Measurements from ENCODE around the gene GALNT10. TPM values are rescaled to one million over a fixed set of nuclear protein-coding genes. Genes with fewer than 3 reads are reported as not detected.

The GALNT10 gene
- polyA plus RNA-seq, 1 donor: 12.9 TPM

DNA sequence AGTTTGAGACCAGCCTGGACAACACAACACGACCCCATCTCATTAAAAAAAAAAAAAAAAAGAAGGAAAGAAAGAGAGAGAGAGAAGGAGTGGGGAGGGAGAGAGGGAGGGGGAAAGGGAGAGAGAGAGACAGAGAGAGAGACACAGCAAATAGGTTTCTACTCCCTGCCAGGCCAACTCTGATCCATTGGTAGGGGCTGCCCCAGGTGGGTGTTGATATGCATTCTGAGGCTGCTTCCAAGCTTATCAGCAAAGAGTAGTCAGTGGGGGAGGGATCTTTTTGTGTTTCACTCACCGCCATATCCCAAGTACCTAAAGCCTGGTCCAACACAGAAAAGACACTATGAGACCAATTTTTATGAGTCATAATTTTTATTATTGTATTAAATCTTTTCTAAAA, 198.3 kb downstream of the GALNT10 start:
- no peaks in the 10 kb centered on the region for H3K9me3 ChIP-seq (ENCODE audit: control insufficient read depth, low read depth, low read length)
- no peak overlapping the region for H3K4me3 ChIP-seq (ENCODE audit: low read length)
- H3K4me1 ChIP-seq (ENCODE audit: control insufficient read depth, insufficient read depth, low read length): peaks cover 8% of the 10 kb centered on the region
- WGBS (ENCODE audit: insufficient coverage, low lambda C conversion rate): 100% methylated on average over 1 of the region's 2 CpGs
- DNase-seq: no peak
- no peak overlapping the region for H3K27ac ChIP-seq (ENCODE audit: low read length)
- no peaks in the 10 kb centered on the region for H3K36me3 ChIP-seq (ENCODE audit: control insufficient read depth, insufficient read depth, low read length)
- no peaks in the 10 kb centered on the region for H3K27me3 ChIP-seq (ENCODE audit: control insufficient read depth, insufficient read depth, low read length)

DNA sequence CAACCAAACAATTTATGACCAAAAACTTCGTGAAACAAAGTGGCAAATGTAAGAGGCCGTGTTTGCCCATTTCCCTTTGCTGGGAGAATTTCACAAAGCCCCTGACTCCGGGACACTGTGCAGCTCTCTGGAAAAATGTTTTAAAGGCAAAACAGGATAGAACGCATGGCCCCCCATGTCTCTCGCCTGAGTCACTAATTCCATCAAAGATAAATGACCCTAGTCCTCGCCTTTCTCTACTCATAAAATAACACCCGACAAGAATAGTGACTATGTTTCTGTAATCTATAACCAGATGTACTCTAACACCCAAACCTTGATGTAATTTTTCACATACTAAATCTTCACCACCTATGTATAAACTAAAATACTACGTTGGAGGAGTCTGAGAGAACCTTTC, 199.6 kb downstream of the GALNT10 start:
- no peak overlapping the region for H3K4me3 ChIP-seq (ENCODE audit: low read length)
- H3K4me1 ChIP-seq (ENCODE audit: control insufficient read depth, insufficient read depth, low read length): peaks cover 8% of the 10 kb centered on the region
- H3K36me3 ChIP-seq (ENCODE audit: control insufficient read depth, insufficient read depth, low read length): no peaks in the 10 kb centered on the region
- no peak overlapping the region for H3K27ac ChIP-seq (ENCODE audit: low read length)
- no peaks in the 10 kb centered on the region for H3K27me3 ChIP-seq (ENCODE audit: control insufficient read depth, insufficient read depth, low read length)
- WGBS (ENCODE audit: insufficient coverage, low lambda C conversion rate): 45% methylated on average over 3 of the region's 8 CpGs
- no peaks in the 10 kb centered on the region for H3K9me3 ChIP-seq (ENCODE audit: control insufficient read depth, low read depth, low read length)
- no peak for DNase-seq

DNA sequence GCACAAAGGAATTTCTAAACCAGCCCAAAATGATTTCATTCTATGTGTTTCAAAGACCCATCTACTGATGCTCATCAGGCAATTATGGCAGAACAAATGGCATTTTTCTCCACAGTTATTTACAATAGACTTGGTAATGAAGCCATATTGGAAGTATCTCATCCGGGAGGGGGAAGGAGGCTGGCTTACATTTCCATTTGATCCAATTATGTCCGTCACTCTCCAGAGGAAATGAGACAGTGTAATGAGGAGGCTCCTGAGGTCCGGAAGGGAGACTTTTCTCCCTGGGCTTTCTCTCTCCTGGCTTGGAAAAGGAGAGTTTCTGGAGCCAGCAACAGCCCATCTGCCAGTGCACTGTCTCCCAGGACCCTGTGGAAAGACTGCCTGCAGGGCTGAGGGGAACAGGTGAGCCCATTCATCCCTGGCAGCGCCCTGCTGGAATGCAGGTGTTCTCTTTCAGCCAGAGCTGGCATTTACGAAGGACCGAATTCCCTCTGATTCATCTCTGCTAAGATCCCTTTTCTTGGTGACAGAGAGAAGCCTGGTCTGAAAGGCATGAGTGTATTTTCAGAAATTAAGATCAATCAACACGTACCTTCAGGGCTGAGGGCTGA, 200.3 kb downstream of the GALNT10 start:
- H3K4me3 ChIP-seq (ENCODE audit: low read length): no peak overlapping the region
- no peaks in the 10 kb centered on the region for H3K36me3 ChIP-seq (ENCODE audit: control insufficient read depth, insufficient read depth, low read length)
- H3K27me3 ChIP-seq (ENCODE audit: control insufficient read depth, insufficient read depth, low read length): no peaks in the 10 kb centered on the region
- no CpG with 5 or more reads among the region's 7 CpGs for WGBS (ENCODE audit: insufficient coverage, low lambda C conversion rate)
- DNase-seq: no peak
- H3K27ac ChIP-seq (ENCODE audit: low read length): no peak overlapping the region
- no peaks in the 10 kb centered on the region for H3K9me3 ChIP-seq (ENCODE audit: control insufficient read depth, low read depth, low read length)
- peaks cover 8% of the 10 kb centered on the region for H3K4me1 ChIP-seq (ENCODE audit: control insufficient read depth, insufficient read depth, low read length)

DNA sequence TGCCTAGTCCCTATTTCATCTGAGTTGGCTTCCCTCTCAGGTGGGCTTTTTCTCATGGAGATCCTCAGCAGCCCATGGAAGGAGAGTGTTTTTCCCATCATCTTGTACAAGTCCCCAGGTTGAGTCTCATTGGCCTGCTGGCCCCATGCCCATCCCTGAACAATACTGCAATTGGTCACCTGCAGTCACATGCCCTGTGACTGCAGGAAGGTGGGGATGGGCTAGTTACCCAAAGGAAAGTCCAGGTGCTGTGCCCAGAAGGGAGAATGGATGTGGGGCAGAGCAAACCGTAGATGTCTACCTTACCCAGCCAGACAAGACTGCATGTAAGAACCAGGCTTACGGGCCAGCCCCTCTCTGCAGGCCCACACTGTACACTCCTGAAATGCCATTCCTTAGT, 201.3 kb downstream of the GALNT10 start:
- no peak for DNase-seq
- Histone ChIP-seq H3K36me3 (ENCODE audit: control insufficient read depth, insufficient read depth, low read length) (no peaks in the 10 kb centered on the region), H3K27ac (ENCODE audit: low read length) (no peak overlapping the region), H3K9me3 (ENCODE audit: control insufficient read depth, low read depth, low read length) (no peaks in the 10 kb centered on the region), H3K4me3 (ENCODE audit: low read length) (no peak overlapping the region), H3K27me3 (ENCODE audit: control insufficient read depth, insufficient read depth, low read length) (no peaks in the 10 kb centered on the region), H3K4me1 (ENCODE audit: control insufficient read depth, insufficient read depth, low read length) (peaks cover 5% of the 10 kb centered on the region)
- no CpG with 5 or more reads among the region's 2 CpGs for WGBS (ENCODE audit: insufficient coverage, low lambda C conversion rate)

DNA sequence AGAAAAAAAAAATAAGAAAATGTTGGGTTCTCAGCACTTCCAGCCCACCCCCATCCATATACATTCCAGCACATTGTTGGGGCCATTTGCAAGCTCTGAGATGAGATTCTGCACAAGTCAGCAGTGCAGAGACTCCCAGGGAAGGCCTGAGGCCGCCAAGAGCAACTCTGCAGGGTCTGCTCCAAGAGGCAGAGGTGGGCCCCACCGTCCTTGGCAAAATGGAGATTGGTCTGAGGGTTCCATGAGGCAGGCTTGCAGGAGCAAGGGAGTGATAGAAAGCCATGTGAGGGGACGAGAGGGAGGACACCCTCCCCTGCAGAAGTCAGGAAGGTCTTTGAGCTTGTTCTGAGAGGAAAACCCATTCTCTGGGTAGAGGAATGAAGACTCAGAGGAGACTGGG, 203.3 kb downstream of the GALNT10 start:
- H3K9me3 ChIP-seq (ENCODE audit: control insufficient read depth, low read depth, low read length): no peaks in the 10 kb centered on the region
- no peaks in the 10 kb centered on the region for H3K36me3 ChIP-seq (ENCODE audit: control insufficient read depth, insufficient read depth, low read length)
- H3K4me3 ChIP-seq (ENCODE audit: low read length): no peak overlapping the region
- no peak for DNase-seq
- H3K27me3 ChIP-seq (ENCODE audit: control insufficient read depth, insufficient read depth, low read length): no peaks in the 10 kb centered on the region
- no peaks in the 10 kb centered on the region for H3K4me1 ChIP-seq (ENCODE audit: control insufficient read depth, insufficient read depth, low read length)
- no peak overlapping the region for H3K27ac ChIP-seq (ENCODE audit: low read length)
- no CpG with 5 or more reads among the region's 3 CpGs for WGBS (ENCODE audit: insufficient coverage, low lambda C conversion rate)

DNA sequence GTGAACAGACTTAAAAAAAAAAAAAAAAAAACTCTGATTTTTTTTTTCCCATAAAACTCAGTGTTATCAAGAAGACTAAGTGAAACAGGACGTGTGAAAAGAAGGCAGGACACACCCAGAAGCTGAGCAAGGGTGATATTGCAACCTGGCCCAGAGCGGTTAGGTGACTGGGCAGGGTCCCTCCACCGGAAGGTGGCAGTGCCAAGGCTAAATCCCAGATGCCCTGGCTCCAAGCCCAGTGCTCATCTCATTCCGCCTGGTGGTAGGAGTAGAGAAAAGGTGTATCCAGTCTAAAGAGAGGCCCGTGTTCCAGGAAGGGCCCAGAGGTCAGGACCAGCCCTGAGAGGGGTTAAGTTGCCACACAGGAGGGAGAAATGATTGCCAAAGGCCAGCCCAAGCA, 203.8 kb downstream of the GALNT10 start:
- Histone ChIP-seq H3K4me1 (ENCODE audit: control insufficient read depth, insufficient read depth, low read length) (no peaks in the 10 kb centered on the region), H3K9me3 (ENCODE audit: control insufficient read depth, low read depth, low read length) (no peaks in the 10 kb centered on the region), H3K36me3 (ENCODE audit: control insufficient read depth, insufficient read depth, low read length) (no peaks in the 10 kb centered on the region), H3K27me3 (ENCODE audit: control insufficient read depth, insufficient read depth, low read length) (no peaks in the 10 kb centered on the region), H3K27ac (ENCODE audit: low read length) (no peak overlapping the region), H3K4me3 (ENCODE audit: low read length) (no peak overlapping the region)
- DNase-seq: no peak
- WGBS (ENCODE audit: insufficient coverage, low lambda C conversion rate): no CpG with 5 or more reads among the region's 5 CpGs

DNA sequence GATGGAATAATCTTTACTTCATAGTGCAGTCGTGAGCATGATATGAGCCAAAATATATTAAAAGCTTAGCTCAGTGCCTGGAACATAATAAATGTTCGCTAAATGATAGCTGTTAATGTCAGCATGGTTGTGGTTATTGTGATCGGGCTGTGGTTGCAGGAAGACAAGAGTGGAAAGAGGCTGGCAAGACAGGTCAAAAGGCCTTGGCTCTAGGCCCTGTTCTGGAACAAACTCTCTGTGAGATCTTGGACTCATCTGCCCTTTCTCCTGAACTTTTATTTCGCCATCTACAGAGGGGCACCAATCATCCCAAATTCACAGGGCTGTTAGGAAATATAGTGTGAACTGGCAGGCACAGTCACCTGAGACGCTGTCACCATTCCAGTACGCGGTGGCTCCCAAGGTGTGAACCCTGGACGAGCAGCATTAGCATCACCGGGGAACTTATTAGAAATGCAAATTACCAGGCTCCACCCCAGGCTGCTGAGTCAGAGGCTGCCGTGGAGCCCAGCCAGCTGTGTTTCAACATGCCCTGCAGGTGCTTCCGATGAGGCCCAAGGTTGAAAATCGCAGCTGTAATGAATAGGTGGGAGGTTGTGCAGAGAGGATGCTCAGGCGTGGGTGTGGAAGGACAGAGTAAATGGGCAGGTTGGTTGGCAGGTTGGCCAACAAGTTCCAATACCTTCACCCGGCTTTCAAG, 205.0 kb downstream of the GALNT10 start:
- Histone ChIP-seq H3K27ac (ENCODE audit: low read length) (no peak overlapping the region), H3K9me3 (ENCODE audit: control insufficient read depth, low read depth, low read length) (no peaks in the 10 kb centered on the region), H3K36me3 (ENCODE audit: control insufficient read depth, insufficient read depth, low read length) (no peaks in the 10 kb centered on the region), H3K27me3 (ENCODE audit: control insufficient read depth, insufficient read depth, low read length) (no peaks in the 10 kb centered on the region), H3K4me1 (ENCODE audit: control insufficient read depth, insufficient read depth, low read length) (no peaks in the 10 kb centered on the region), H3K4me3 (ENCODE audit: low read length) (no peak overlapping the region)
- no peak for DNase-seq
- WGBS (ENCODE audit: insufficient coverage, low lambda C conversion rate): no CpG with 5 or more reads among the region's 14 CpGs

DNA sequence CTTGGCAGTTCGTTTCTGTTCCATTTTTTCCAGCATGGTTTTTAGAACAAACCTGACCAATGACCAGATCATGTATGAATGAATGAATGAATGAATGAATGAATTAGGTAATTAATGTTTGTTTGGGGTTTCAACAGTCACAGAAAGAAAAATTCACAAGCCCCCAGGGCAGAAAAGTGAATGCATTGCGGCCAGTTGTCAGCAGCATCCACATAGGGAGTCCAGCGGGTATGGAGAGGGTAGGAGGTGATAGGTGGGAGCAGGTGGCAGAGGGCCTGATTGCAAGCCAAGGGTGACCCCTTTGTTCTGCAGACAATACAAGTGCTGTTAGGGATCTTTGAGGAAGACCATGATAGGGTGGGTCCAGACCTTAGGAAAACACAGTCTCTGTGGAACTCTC, 205.6 kb downstream of the GALNT10 start:
- Histone ChIP-seq H3K36me3 (ENCODE audit: control insufficient read depth, insufficient read depth, low read length) (no peaks in the 10 kb centered on the region), H3K4me1 (ENCODE audit: control insufficient read depth, insufficient read depth, low read length) (no peaks in the 10 kb centered on the region), H3K9me3 (ENCODE audit: control insufficient read depth, low read depth, low read length) (no peaks in the 10 kb centered on the region), H3K4me3 (ENCODE audit: low read length) (no peak overlapping the region), H3K27ac (ENCODE audit: low read length) (no peak overlapping the region), H3K27me3 (ENCODE audit: control insufficient read depth, insufficient read depth, low read length) (no peaks in the 10 kb centered on the region)
- WGBS (ENCODE audit: insufficient coverage, low lambda C conversion rate): no CpG with 5 or more reads among the region's 3 CpGs
- no peak for DNase-seq

DNA sequence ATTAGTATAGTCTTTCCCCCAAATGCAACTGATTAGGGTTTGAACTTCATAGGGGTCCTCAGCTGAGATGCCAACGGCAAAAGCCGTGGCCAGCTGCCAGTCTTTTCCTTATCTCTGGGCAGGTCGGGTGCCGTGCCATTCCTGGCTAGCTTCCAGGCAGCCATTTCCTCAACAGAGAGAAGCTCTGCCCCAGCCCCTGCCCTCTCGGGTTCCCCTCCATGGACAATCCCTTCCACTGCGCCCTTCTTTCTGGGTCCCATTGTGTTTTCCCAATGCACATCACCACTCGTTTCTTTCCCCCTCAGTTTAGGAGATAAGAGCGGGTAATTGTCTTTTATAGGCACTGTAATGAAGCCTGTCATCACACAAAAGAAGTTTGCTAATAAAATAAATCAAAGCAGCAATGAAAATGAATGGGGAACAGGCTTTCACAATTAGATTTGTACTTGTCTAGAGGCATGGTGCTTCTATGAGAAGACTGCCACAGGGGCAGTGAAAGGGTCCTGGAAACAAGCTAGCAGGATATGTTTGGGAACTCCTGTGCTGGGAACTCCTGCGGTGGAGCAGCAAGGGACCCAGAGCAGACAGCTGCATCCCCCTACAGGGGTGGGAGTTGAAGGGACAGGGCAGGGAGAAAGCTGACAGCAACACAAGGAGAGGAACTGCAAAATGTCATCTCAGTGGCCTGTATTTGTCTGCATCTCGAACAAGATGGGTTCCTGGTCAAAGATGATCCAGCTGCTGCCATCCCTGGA, 207.3 kb downstream of the GALNT10 start:
- DNase-seq: peak in 1 of 2 donors; percentile 24
- Histone ChIP-seq H3K27ac (ENCODE audit: low read length) (no peak overlapping the region), H3K9me3 (ENCODE audit: control insufficient read depth, low read depth, low read length) (no peaks in the 10 kb centered on the region), H3K4me1 (ENCODE audit: control insufficient read depth, insufficient read depth, low read length) (no peaks in the 10 kb centered on the region), H3K4me3 (ENCODE audit: low read length) (no peak overlapping the region), H3K27me3 (ENCODE audit: control insufficient read depth, insufficient read depth, low read length) (no peaks in the 10 kb centered on the region), H3K36me3 (ENCODE audit: control insufficient read depth, insufficient read depth, low read length) (no peaks in the 10 kb centered on the region)
- WGBS (ENCODE audit: insufficient coverage, low lambda C conversion rate): 100% methylated on average over 1 of the region's 10 CpGs

DNA sequence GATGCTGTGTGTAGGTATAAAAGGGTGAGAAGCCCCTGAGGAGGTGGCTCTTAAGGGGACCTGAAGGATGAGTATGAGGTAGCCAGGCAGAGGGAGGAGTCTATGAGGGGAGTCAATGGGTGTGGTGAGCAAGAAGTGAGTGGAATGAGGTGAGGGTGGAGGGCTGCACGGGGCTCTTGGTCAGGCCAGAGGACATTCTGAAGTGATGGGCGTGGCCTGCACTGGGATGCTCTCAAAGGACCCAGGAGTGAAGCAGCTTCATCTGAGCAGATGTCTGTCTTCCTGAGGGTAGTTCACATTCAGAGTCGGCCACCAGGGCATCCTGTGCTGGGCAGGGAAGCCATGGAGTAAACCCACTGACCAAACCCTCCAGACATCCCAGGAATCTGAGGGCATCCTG, 210.1 kb downstream of the GALNT10 start:
- Histone ChIP-seq H3K27ac (ENCODE audit: low read length) (no peak overlapping the region), H3K4me3 (ENCODE audit: low read length) (no peak overlapping the region), H3K36me3 (ENCODE audit: control insufficient read depth, insufficient read depth, low read length) (no peaks in the 10 kb centered on the region), H3K27me3 (ENCODE audit: control insufficient read depth, insufficient read depth, low read length) (no peaks in the 10 kb centered on the region), H3K4me1 (ENCODE audit: control insufficient read depth, insufficient read depth, low read length) (peaks cover 5% of the 10 kb centered on the region), H3K9me3 (ENCODE audit: control insufficient read depth, low read depth, low read length) (no peaks in the 10 kb centered on the region)
- WGBS (ENCODE audit: insufficient coverage, low lambda C conversion rate): no CpG with 5 or more reads among the region's 3 CpGs
- DNase-seq: no peak
